ENCODE measurements around the gene KLHDC3. TPM values are rescaled to one million over a fixed set of nuclear protein-coding genes. Genes with fewer than 3 reads are reported as not detected.

The KLHDC3 gene
- total and polyA plus RNA-seq, 2 of the 13 experiments (the other 11 are each of a cell fraction or from before 2014, with no cell fraction given) = 78.3 to 91.5 TPM

GRCh38 chr6:42969934-42970333, 44.1 kb upstream of the KLHDC3 start (continued):
- TF ChIP-seq MEIS2 (CRISPR knock-in tag; IDR thresholded peaks at IDR 0.05) = no peak
- TF ChIP-seq AHR (CRISPR knock-in tag; IDR thresholded peaks at IDR 0.05) = no peak
- TF ChIP-seq HNRNPLL (IDR thresholded peaks at IDR 0.05; ENCODE audit: low read depth, low read length, poor library complexity, severe bottlenecking) = no peak
- no peak for TF ChIP-seq ZNF501 (CRISPR knock-in tag; IDR thresholded peaks at IDR 0.05)
- TF ChIP-seq ARID4A (CRISPR knock-in tag; IDR thresholded peaks at IDR 0.05; ENCODE audit: borderline replicate concordance) = peak; percentile 44; the same call in 1 of the 2 replicates
- TF ChIP-seq IRX3 (CRISPR knock-in tag; IDR thresholded peaks at IDR 0.05; ENCODE audit: borderline replicate concordance, low read depth) = 0 out of 2 replicates have a peak, but pooled peaks have one; percentile 34
- TF ChIP-seq PITX1 (CRISPR knock-in tag; IDR thresholded peaks at IDR 0.05) = 0 out of 2 replicates have a peak, but pooled peaks have one; percentile 23
- no peak for TF ChIP-seq SOX13 (IDR thresholded peaks at IDR 0.05)
- TF ChIP-seq SOX13 (CRISPR knock-in tag; conservative IDR thresholded peaks at IDR 0.05 in 1 of 2, IDR thresholded peaks at IDR 0.05 in 1 of 2) = peak in 1 of 2 experiments; percentile 53; a peak in 1 of 4 replicates
- peak; percentile 47 for TF ChIP-seq ARID5B (CRISPR knock-in tag; IDR thresholded peaks at IDR 0.05)
- no peak for TF ChIP-seq BRCA1 (CRISPR knock-in tag; IDR thresholded peaks at IDR 0.05)
- no peak for TF ChIP-seq SYNCRIP (IDR thresholded peaks at IDR 0.05; ENCODE audit: insufficient read depth, low read depth, low read length)
- TF ChIP-seq FOSL2 (CRISPR knock-in tag; IDR thresholded peaks at IDR 0.05) = 0 out of 2 replicates have a peak, but pooled peaks have one; percentile 14
- peak; percentile 26; the same call in 1 of the 2 replicates for TF ChIP-seq MED1 (CRISPR knock-in tag; IDR thresholded peaks at IDR 0.05)
- no peak for TF ChIP-seq RNF219 (CRISPR knock-in tag; IDR thresholded peaks at IDR 0.05)
- no peak for TF ChIP-seq LCORL (IDR thresholded peaks at IDR 0.05)
- TF ChIP-seq LCORL (CRISPR knock-in tag; IDR thresholded peaks at IDR 0.05) = 0 out of 2 replicates have a peak, but pooled peaks have one; percentile 29
- TF ChIP-seq KDM6A (CRISPR knock-in tag; IDR thresholded peaks at IDR 0.05; ENCODE audit: low read depth) = no peak
- TF ChIP-seq TEAD3 (CRISPR knock-in tag; optimal IDR thresholded peaks at IDR 0.05; ENCODE audit: borderline replicate concordance) = peak; percentile 49
- TF ChIP-seq ZNF205 (CRISPR knock-in tag; IDR thresholded peaks at IDR 0.05) = no peak
- TF ChIP-seq YEATS2 (CRISPR knock-in tag; IDR thresholded peaks at IDR 0.05; ENCODE audit: borderline replicate concordance) = no peak
- no peak for TF ChIP-seq RORA (CRISPR knock-in tag; IDR thresholded peaks at IDR 0.05)
